ENCODE data around the gene PLBD2. TPM values are rescaled to one million over a fixed set of nuclear protein-coding genes. Genes with fewer than 3 reads are reported as not detected.

PLBD2 gene
- total RNA-seq, 8 experiments from 2014 or later, result 5.2 to 73.8 (median 9.9) TPM

DNA sequence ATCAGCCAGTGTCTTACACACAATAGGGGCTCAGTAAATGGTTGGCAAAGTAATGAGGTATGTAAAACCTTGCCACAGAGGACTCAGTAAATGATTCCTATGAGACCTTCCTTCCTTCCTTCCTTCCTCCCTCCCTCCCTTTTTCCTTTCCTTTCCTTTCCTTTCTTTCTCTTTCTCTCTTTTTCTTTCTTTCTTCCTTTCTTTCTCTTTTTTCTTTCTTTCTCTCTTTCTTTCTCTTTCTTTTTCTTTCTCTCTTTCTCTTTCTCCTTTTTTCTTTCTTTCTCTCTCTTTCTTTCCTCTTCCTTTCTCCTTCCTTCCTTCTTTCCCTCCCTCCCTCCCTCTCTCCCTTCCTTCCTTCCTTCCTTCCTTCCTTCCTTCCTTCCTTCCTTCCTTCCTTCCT is 37.8 kb downstream of the PLBD2 start:
- Histone ChIP-seq H3K4me1 (replicated peaks in 1 of 2) (no peaks in the 10 kb centered on the region), H3K4me3 (no peak overlapping the region), H3K27ac (no peak overlapping the region)
- ATAC-seq (replicated peaks in 6 of 8), result no peak
- in situ Hi-C loops (cut with MboI; ENCODE audit: low pct_unique_long_range_greater_than_20kb in 2 of 9, low sequenced_read_pairs in 9 of 9, unreplicated experiment in 9 of 9), result no loop called here

DNA sequence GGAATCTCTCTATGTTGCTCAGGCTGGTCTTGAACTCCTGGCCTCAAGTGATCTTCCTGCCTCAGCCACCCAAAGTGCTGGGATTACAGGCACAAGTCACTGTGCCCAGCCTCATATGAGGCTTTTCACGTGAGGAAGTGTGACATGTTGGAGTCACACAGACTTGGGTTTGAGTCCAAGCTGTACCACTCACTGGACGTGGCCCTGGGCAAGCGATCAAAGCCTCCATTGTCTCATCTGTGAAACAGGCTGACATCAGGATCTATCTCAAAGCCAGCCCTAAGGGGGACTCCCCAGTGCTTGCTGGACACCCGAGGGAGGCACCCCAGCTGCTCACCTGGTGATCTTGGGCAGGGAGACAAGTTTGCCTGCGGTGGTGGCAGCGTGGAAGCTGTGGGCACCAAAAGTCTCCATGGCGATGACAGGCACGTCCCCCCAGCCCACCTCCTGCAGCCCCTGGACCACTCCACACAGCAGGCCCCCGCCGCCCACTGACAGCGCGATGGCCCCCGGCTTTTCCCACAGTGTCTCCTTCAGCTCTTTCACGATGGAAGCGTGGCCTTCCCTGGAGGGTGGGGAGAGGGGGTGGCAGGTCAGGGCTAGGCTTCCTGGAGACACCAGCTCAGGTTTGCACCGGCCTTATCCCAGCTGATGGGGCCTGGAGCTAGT is 38.6 kb downstream of the PLBD2 start:
- no peaks in the 10 kb centered on the region for H3K4me1 ChIP-seq (replicated peaks in 1 of 2)
- H3K4me3 ChIP-seq, result no peak overlapping the region
- WGBS, 10 experiments, result 60 to 100% (median 71%) methylated on average over 1 to 2 of the region's 16 CpGs; no CpG with 5 or more reads in 7 of the 10 experiments
- H3K27ac ChIP-seq, result no peak overlapping the region
- in situ Hi-C loops (cut with MboI; ENCODE audit: low pct_unique_long_range_greater_than_20kb in 2 of 9, low sequenced_read_pairs in 9 of 9, unreplicated experiment in 9 of 9), result no loop called here
- peak in 4 of 8 experiments; percentile 7 to 25 (median 17) for ATAC-seq (replicated peaks in 6 of 8)

DNA sequence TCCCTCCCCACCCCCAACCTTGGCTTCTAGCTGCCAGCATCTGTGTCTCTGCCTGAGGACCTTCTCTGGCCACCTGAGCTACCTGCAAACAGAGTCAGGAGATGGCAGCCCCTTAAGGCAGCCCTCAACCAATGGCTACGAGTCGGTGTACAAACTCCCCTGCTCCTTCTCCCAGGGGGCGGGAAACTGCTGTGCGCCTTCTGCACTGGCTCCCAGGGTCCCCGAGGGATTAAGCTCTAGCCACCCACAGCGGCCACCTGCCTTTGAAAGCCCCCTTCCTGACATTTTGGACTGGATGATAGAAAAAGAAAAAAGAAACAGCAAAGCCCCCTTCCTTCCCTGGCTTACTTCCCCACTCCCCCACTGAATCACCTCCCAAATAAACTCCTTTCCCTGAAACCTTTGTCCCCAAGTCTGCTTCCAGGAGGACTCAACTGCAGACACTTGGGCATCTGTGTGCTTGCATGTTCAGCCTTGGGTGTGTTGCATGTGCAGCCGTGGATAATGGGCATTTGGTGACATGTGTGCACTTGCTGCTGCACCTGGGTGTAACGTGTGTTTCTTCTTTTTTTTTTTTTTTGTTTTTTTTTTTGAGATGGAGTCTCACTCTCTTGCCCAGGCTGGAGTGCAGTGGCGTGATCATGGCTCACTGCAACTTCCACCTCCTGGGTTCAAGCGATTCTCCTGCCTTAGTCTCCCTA is 39.3 kb downstream of the PLBD2 start:
- 8 to 80% (median 64%) methylated on average over 1 to 7 of the region's 10 CpGs; no CpG with 5 or more reads in 2 of the 10 experiments for WGBS, 10 experiments
- ATAC-seq (replicated peaks in 6 of 8), result peak in 1 of 8 experiments; percentile 15
- in situ Hi-C loops (cut with MboI; ENCODE audit: low pct_unique_long_range_greater_than_20kb in 2 of 9, low sequenced_read_pairs in 9 of 9, unreplicated experiment in 9 of 9), result no loop called here
- H3K27ac ChIP-seq, result no peak overlapping the region
- H3K4me1 ChIP-seq (replicated peaks in 1 of 2), result no peaks in the 10 kb centered on the region
- H3K4me3 ChIP-seq, result no peak overlapping the region

- in situ Hi-C loops (cut with MboI; ENCODE audit: low pct_unique_long_range_greater_than_20kb in 2 of 9, low sequenced_read_pairs in 9 of 9, unreplicated experiment in 9 of 9), result no loop called here
- peak in 1 of 8 experiments; percentile 12 for ATAC-seq (replicated peaks in 6 of 8)
These were observed 40.2 kb downstream of the PLBD2 start for GRCh38 chr12:113398346-113399290.

GRCh38 chr12:113399490-113399889 is 41.1 kb downstream of the PLBD2 start:
- H3K27ac ChIP-seq, result no peak overlapping the region
- ATAC-seq (replicated peaks in 6 of 8), result no peak

More at GRCh38 chr12:113398346-113399290, 40.2 kb downstream of the PLBD2 start:
- Histone ChIP-seq H3K4me3 (no peak overlapping the region), H3K4me1 (replicated peaks in 1 of 2) (no peaks in the 10 kb centered on the region), H3K27ac (no peak overlapping the region)
- WGBS, 10 experiments, result 45 to 92% (median 84%) methylated on average over 2 to 12 of the region's 26 CpGs; no CpG with 5 or more reads in 4 of the 10 experiments

GRCh38 chr12:113400362-113400761 is 42.0 kb downstream of the PLBD2 start:
- 0 to 100% (median 60%) methylated on average over 1 to 4 of the region's 4 CpGs; no CpG with 5 or more reads in 1 of the 10 experiments for WGBS, 10 experiments
- in situ Hi-C loops (cut with MboI; ENCODE audit: low pct_unique_long_range_greater_than_20kb in 2 of 9, low sequenced_read_pairs in 9 of 9, unreplicated experiment in 9 of 9), result no loop called here

More at GRCh38 chr12:113399490-113399889, 41.1 kb downstream of the PLBD2 start:
- Histone ChIP-seq H3K4me1 (replicated peaks in 1 of 2) (no peaks in the 10 kb centered on the region), H3K4me3 (no peak overlapping the region)
- in situ Hi-C loops (cut with MboI; ENCODE audit: low pct_unique_long_range_greater_than_20kb in 2 of 9, low sequenced_read_pairs in 9 of 9, unreplicated experiment in 9 of 9), result no loop called here
- WGBS, 10 experiments, result 81 to 100% (median 100%) methylated on average over 1 to 4 of the region's 12 CpGs; no CpG with 5 or more reads in 7 of the 10 experiments

GRCh38 chr12:113401066-113402000 is 42.9 kb downstream of the PLBD2 start:
- no peak overlapping the region for H3K27ac ChIP-seq
- no peak for ATAC-seq (replicated peaks in 6 of 8)
- H3K4me3 ChIP-seq, result no peak overlapping the region
- in situ Hi-C loops (cut with MboI; ENCODE audit: low pct_unique_long_range_greater_than_20kb in 2 of 9, low sequenced_read_pairs in 9 of 9, unreplicated experiment in 9 of 9), result no loop called here
- WGBS, 10 experiments, result 42 to 100% (median 79%) methylated on average over 1 to 6 of the region's 13 CpGs; no CpG with 5 or more reads in 1 of the 10 experiments
- no peaks in the 10 kb centered on the region for H3K4me1 ChIP-seq (replicated peaks in 1 of 2)

More at GRCh38 chr12:113400362-113400761, 42.0 kb downstream of the PLBD2 start:
- no peaks in the 10 kb centered on the region for H3K4me1 ChIP-seq (replicated peaks in 1 of 2)
- H3K27ac ChIP-seq, result no peak overlapping the region
- H3K4me3 ChIP-seq, result no peak overlapping the region
- no peak for ATAC-seq (replicated peaks in 6 of 8)

DNA sequence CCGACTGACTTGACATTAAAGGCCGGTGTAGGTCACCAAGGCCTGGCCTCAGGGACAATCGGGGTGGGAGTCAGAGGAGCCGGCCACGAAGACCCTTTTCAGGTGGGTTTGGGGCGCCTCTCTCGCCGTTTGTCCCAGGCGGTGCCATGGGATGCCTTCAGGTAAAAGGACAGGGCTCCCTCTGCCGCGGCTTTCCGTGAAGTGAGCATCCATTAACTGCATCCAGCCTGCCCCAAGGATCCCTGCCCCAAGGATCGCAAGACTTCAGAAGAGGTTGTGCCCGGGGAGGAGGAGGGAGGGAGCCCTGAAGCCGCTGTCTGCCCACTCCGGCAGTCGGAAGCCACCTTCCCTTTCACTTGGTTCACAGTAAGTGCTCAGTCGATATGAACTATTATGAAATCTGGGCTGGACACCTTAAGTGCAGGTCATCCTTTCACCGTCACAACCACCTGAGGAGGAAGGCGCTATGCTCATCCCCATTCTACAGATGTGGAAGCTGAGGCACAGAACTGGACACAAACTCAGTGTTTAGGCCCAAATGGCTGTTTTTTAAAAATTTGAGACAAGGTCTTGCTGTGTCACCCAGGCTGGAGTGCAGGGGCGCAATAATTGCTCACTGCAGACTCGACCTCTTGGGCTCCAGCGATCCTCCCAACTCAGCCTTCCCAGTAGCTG is 44.3 kb downstream of the PLBD2 start:
- Histone ChIP-seq H3K4me3 (no peak overlapping the region), H3K4me1 (replicated peaks in 1 of 2) (no peaks in the 10 kb centered on the region), H3K27ac (no peak overlapping the region)
- in situ Hi-C loops (cut with MboI; ENCODE audit: low pct_unique_long_range_greater_than_20kb in 2 of 9, low sequenced_read_pairs in 9 of 9, unreplicated experiment in 9 of 9), result no loop called here
- WGBS, 10 experiments, result 74 to 100% (median 89%) methylated on average over 2 to 9 of the region's 23 CpGs; no CpG with 5 or more reads in 4 of the 10 experiments
- no peak for ATAC-seq (replicated peaks in 6 of 8)

DNA sequence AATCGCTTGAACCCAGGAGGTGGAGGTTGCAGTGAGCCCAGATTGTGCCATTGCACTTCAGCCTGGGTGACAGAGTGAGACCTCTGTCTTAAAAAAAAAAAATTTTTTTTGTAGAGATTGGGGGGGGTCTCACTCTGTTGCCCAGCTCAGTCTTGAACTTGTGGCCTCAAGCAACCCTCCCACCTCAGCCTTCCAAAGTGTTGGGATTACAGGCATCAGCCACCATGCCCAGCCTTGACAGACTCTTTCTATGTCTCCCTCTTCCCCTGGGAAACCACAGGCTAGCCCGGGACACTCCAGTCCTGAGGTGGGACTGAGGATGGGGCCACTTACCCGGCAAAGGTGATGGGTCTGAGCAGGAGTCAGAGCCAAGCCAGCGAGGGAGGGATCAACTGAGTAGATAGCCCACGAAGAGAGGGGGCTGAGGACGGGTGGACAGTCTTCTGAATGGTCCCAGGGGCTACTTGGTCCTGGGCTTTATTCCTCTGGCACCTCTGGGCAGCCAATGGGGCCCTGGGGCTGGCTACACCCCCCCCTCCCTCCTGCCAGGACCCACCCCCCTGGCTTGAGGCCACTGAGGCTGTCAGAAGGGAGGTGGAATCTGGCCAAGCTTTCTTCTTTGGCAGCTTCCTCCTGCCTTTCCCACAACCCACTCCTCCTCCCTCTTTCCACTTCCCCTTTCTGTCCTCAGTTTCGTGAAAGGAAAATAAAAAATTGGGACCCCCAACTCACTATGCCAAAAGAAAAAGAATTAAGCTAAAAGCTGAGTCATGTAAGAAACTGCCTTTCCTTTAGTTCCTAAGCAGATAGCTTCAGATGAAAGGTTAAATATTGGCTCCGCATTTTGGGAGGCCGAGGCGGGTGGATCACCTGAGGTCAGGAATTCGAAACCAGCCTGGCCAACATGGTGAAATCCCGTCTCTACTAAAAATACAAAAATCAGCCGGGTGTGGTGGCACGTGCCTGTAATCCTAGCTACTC is 45.3 kb downstream of the PLBD2 start, which contains the start of gene SDS:
Gene SDS, minus strand, starts transcription at position 453 of the 981 bp plus-strand sequence. CDS start 4,179 bp downstream, outside the sequence.
- 0 to 100% (median 59%) methylated on average over 1 to 9 of the region's 14 CpGs; no CpG with 5 or more reads in 2 of the 10 experiments for WGBS, 10 experiments
- in situ Hi-C loops (cut with MboI; ENCODE audit: low pct_unique_long_range_greater_than_20kb in 2 of 9, low sequenced_read_pairs in 9 of 9, unreplicated experiment in 9 of 9), result no loop called here

GRCh38 chr12:113405694-113406093 is 47.3 kb downstream of the PLBD2 start:
- no peak overlapping the region for H3K27ac ChIP-seq
- no peaks in the 10 kb centered on the region for H3K4me1 ChIP-seq (replicated peaks in 1 of 2)
- H3K4me3 ChIP-seq, result no peak overlapping the region
- in situ Hi-C loops (cut with MboI; ENCODE audit: low pct_unique_long_range_greater_than_20kb in 2 of 9, low sequenced_read_pairs in 9 of 9, unreplicated experiment in 9 of 9), result no loop called here
- 57 to 100% (median 67%) methylated on average over 1 to 3 of the region's 3 CpGs; no CpG with 5 or more reads in 1 of the 10 experiments for WGBS, 10 experiments
- no peak for ATAC-seq (replicated peaks in 6 of 8)

More for the DNA sequence above, 45.3 kb downstream of the PLBD2 start, which contains the start of gene SDS:
- H3K4me3 ChIP-seq, result no peak within 1 kb of the TSS
- H3K27ac ChIP-seq, result no peak within 1 kb of the TSS
- peak in 4 of 8 experiments; percentile 40 to 65 (median 56) for ATAC-seq (replicated peaks in 6 of 8)
- H3K4me1 ChIP-seq (replicated peaks in 1 of 2), result no peaks in the 10 kb centered on the region
